ENCODE data around the gene UNC93A.
"Not testable (repeated sequence)": the region's sequence is repeated elsewhere in the genome, so short reads cannot be mapped to it uniquely, and the experiment has no call there.

Gene UNC93A

DNA sequence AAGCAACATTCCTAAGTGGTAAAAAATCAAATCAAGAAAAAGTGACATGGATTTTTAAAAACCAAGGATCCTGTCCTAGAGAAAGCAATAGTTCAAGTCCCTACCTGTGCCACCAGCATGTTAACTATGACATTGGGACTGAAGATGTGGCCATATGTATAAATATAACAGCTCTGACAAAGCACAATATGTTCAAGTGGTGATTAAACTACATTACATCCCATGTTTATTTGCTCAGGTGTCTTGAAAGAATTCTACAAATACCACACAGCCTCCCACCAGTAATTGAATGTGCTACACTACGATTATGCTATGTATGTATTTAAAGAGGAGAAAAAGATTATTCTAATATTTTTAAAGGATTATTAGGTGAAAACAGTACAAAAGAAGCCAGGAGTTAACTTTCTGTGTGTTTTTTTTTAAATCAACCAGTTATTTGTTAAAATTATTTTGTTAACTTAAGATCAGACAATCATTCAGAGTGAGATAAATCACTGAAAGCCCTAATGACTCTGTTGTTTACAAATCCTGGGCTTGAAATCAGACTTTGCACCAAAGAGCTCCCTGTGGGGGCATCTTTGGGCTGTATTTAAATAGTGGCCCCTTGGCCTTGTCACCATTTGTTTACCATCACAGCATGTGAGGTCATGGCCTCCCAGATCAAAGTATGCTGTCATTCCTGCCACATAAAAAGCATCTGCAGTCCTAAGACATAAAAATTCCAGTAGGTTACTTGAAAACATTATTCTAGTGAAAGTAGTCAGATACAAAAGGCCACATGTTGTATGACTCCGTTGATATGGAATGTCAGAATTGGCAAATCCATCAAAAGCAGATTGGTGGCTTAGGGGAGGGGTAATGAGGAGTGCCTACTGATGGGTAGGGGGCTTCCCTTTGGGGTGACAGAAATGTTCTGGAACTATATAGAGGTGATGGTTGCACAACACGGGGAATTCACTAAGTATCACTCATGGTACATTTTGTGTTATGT, 50.8 kb downstream of the UNC93A start:
- no peak for DNase-seq (ENCODE audit: low read depth)

DNA sequence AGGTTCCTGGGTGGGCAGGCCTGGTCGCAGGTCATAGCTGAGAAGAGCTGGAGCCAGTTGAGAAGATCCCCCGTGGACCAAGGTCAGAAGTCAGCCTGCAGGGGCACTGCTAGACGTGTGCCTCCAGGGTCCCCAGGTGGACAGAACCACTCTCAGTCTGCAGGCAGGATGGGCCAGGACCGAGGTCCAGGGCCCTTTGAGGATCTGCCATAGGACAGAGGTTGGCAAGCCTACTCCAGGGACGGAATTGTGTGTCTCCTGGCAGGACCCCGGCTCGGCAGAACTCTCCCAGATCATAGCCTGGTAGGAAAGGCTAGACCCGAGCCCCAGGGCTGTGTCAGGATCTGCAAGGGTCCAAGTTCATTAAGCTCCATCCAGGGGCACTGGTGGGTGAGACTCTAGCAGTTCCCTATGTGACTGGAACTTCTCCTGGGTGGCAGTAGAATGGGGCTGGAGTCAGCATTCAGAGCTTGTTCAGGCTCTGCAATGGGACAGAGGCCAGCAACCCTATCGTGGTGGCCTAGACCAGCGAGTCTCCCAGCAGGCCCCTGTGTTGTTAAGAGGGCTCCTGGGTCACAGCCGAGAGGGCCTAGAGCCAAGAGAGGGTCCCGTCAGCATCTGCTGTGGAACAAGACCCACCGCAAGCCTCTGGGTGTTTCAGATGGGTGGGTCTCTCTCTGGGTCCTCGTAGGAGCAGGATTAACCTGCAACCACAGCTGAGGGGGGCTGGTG, 51.9 kb downstream of the UNC93A start:
- no peak for DNase-seq (ENCODE audit: low read depth)

DNA sequence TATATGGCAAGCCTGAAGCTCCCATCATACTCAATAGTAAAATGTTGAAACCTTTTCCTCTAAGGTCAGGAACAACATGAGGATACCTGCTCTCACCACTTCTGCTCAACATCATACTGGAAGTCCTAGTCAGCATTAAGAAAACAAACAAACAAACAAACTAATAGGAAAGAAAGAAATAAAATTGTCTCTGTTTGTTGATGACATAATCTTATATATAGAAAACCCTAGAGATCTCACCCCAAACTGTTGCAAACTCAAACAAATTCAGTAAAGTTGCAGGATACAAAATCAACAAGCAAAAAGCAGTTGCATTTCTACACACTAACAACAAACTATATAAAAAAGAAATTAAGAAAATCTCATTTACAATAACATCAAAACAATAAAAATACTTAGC, 54.2 kb downstream of the UNC93A start:
- DNase-seq (ENCODE audit: low read depth) = no peak

DNA sequence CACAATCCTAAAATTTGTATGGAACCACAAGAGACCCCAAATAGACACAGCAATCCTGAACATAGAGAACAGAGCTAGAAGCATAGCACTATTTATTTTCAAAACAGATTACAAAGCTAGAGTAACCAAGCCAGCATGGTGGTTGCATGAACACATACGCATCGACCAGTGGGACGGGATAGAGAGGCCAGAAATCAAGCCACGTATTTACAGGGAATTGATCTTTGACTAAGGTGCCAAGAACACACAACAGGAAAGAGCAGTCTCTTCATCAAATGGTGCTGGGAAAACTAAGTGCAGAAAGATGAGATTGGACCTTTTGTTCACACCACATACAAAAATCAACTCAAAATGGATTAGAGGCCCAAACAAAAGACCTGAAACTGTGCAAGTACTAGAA, 54.8 kb downstream of the UNC93A start:
- no peak for DNase-seq (ENCODE audit: low read depth)

DNA sequence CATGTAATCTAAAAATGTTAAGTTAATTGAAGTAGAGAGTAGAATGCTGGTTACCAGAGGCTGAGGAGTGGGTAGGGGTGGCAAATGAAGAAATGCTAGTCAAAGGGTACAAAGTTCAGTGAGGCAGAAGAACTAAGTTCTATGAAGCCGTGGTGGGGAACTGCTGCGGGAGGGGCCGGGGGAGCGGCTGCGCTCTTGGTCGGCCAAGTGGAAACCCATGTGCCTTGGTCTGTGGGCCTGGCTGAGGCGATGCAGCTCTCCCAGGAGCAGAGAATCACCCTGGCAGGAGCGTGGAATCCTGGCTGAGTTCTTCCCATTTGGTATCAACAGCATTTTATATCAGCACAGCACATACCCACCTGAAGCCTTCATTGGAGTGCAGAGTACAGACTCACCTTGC, 56.1 kb downstream of the UNC93A start:
- no peak for DNase-seq (ENCODE audit: low read depth)

DNA sequence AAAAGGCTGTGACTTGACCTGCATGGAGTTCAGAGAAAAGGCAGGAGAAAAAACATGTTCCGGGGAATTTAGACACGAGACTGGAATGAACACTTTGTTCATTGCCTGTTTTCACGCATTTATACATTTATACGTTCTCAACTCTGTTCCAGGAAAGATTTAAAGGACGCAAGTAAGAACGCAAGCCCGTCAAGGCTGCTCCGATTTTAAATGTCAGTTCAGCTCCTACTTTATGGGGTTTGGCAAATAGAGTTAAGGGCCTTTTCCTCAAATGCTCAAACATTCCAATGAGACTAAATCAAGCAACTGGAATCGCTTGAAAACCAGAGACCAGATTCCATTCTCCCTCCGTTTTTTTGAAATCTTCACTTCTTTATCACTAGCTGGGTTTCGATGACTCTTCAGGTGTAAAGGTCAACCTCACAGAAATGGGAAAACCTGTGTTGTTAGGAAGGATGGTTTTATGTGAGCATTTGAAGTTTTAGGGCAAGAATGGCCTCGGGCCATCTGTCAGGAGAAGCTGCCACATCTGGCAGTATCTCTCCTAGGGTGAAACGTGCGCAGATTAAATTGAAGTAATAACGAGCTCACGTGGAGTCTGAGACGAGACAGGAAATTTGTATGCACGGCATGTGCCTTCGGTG, 58.6 kb downstream of the UNC93A start:
- no peak for DNase-seq (ENCODE audit: low read depth)

DNA sequence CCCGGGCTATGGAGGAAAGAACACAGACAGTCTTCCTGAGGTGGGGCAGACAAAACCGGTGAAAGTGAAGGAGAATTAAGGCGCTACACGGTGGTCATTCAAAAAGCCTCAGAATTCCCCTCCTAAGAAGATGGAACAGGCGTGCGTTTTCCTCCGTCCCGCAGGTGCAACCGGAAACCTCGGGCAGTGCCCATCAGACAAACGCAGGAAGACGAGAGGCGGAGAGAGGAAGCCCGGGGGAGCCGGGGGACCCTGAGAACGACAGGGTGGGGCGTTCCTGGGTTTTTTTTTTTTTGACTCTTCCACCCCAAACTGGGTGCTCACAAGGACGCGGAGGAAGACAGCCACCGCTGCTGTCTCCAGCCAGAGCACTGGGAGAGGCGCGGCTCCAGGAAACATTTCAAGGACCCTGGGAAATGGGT, 59.2 kb downstream of the UNC93A start:
- no peak for DNase-seq (ENCODE audit: low read depth)

DNA sequence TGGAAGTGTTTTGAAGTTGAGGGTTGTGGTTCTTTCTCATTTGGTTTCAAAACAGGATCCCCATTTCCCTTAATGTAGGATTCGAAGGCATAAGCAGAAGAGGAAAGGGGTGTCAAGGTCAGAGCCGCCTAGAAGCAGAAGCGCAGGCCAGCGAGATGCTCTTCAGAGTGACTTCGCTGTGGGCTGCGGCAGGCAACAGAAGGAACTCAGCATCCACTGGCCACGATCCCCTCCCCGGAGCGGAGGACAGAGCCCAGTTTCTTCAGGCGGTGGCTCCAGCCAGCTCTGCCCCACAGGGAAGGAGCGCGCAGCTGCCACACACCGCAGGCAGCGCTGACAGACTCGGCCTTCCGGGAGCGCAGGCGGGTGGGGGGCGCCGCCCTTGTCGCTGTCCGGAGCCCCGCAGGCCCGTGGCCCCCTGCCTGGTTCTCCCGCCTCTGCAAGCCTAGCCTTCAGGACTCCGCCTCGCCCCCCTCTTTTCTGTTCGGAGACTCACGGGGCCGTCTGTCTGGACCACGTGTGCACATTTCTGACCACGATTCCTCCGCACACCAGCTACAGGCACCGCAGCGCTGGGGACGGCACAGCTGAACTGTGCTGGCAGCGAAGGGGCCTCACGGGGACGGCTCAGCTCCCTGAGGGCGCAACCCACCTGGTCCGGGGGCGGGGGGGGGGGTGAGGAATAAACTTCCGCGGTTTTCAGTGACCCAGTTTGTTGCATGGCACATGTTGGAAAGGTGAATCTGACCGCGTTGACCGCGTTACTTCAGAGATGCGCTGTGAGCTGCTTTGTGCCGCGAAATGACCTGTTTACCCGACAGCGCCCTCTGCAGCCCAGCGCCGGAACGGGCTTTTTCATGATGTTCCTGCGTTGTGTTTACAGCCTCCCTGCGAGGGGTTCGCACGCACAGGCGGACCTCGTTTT, 59.9 kb downstream of the UNC93A start:
- peak; percentile 61 for DNase-seq (ENCODE audit: low read depth)

DNA sequence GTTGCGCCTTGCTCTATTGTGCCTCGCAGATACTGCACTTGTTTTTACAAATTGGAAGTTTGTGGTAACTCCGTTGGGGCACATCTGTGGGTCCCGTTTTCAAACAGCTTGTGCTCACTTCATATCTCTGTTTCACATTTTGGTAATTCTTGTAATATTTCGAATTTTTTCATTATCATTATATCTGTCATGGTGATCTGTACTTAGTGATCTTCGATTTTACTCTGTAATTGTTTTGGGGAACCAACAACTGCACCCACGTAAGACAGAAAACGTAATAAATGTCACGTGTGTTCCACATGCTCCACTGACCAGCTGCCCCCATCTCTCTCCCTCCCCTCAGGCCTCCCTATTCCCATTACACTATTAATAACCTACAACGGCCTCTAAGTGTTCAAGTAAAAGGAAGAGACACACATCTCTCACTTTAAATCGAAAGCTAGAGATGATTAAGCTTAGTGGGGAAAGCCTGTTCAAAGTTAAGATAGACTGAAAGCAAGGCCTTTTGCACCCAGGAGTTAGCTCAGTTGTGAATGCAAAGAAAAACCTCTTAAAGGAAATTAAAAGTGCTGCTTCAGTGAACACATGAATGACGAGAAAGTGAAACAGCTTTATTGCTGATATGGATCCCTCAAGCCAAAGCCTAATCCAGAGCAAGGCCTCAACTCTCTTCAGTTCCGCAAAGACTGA, 60.7 kb downstream of the UNC93A start:
- DNase-seq (ENCODE audit: low read depth) = no peak

DNA sequence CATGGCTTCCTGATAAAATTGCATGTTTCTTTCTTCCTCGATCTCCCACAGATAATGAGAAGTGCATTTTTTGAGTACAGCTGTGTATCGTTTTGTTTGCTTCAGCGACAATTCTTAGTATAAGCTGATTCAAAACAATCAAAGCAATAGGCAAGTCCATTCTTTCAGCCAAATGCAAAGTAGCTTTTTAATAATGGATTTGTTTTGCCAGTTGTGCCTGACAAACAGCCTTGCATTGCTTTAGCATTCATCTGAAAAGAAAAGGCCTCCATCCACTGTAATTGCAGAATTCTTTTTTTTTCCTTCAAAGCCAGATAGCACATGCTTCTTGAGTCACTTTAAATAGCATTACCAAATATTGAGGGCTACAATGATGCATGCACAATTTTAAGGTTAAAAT, 65.8 kb downstream of the UNC93A start:
- no peak for DNase-seq (ENCODE audit: low read depth)

DNA sequence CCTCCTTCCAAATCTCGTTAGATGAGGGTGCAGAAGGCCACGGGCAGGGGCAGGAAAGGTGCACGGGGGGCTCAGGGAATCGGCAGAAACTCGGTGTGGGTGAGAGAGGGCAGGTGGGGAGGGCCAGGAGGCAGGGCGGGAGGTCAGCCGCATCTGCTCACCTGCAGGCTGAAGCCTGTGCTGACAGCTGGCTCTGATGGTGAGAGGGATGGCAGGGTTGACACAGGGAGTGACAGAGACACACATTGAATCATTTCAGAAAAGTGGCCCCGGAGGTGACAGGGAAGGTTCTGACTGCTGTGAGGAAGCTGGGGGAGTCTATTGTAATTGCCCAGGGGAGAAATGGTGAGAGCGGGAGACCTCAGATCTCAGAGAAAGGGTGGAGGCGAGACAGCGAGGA, 67.3 kb downstream of the UNC93A start:
- not testable (repeated sequence) for DNase-seq (ENCODE audit: low read depth)

DNA sequence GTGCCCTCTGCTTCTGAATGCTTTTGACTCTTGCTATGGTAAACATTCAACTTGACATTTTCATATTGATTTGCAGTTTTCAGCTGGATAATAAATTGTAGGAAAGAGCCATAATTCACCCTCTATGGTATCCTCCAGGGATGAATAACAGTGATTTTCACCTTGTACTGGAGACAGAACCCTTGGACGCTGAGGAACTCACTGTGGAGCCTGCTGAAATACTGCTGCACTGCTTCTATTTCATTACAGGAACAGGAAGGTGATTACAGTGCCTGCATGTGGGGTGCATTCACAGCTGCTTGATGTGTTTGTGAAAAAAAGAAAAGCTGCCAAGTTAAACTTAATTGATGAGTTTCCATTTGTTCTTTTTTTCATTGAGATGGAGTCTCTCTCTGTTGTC, 70.1 kb downstream of the UNC93A start:
- DNase-seq (ENCODE audit: low read depth) = not testable (repeated sequence)
